Mammary epithelial cell (primary cell): ENCODE results near the gene LRRC39.

Experiments
- CTCF ChIP-seq, 2 donors: IDR thresholded peaks in 1 of 2; conservative IDR thresholded peaks in 1 of 2; 2 replicates each; pipeline ENCODE4 v1.5.1; 2011 to 2012; ENCODE audit warnings: inconsistent platforms in 2 of 2, low read length in 2 of 2, mild to moderate bottlenecking in 2 of 2, control low read depth in 1 of 2, low read depth in 1 of 2; ENCODE audit not compliant: insufficient read depth in 1 of 2; ENCODE audit errors: extremely low read depth in 1 of 2
- EZH2 ChIP-seq: IDR thresholded peaks from 2 replicates; pipeline ENCODE4 v1.6.1; 2012; ENCODE audit warnings: low read length, inconsistent platforms, borderline replicate concordance

- TF ChIP-seq CTCF (conservative IDR thresholded peaks at IDR 0.05 in 1 of 2, IDR thresholded peaks at IDR 0.05 in 1 of 2; ENCODE audit: extremely low read depth in 1 of 2, insufficient read depth in 1 of 2, low read depth in 1 of 2, low read length in 2 of 2) = no peak
- no peak for TF ChIP-seq EZH2
Observed at GRCh38 chr1:100184536-100184935, 6.5 kb upstream of the LRRC39 start.
